ENCODE data around the gene MAST2. TPM values are rescaled to one million over a fixed set of nuclear protein-coding genes. Genes with fewer than 3 reads are reported as not detected.
"Not testable (repeated sequence)": the region's sequence is repeated elsewhere in the genome, so short reads cannot be mapped to it uniquely, and the experiment has no call there.

MAST2 gene
- total RNA-seq, 2 experiments from 2014 or later, result 25.4 to 27.8 TPM

GRCh38 chr1:45872173-45872801 lies 68.9 kb downstream of the MAST2 start:
- H3K36me3 Mint-ChIP-seq (ENCODE audit: low read depth), result not testable (repeated sequence)

GRCh38 chr1:45876000-45876617 lies 72.7 kb downstream of the MAST2 start:
- POLR2A ChIA-PET, result no interaction called here
- Mint-ChIP-seq H3K27ac (no peak overlapping the region), H3K9me3 (no peaks in the 10 kb centered on the region), H3K4me3 (no peak overlapping the region), H3K4me1 (peaks cover 2% of the 10 kb centered on the region), H3K27me3 (no peaks in the 10 kb centered on the region), H3K36me3 (ENCODE audit: low read depth) (no peaks in the 10 kb centered on the region)
- CTCF ChIA-PET, result no interaction called here
- no peak for DNase-seq

More at GRCh38 chr1:45872173-45872801, 68.9 kb downstream of the MAST2 start:
- H3K4me3 Mint-ChIP-seq, H3K27me3 Mint-ChIP-seq, H3K4me1 Mint-ChIP-seq, DNase-seq, CTCF ChIA-PET, POLR2A ChIA-PET, H3K9me3 Mint-ChIP-seq, H3K27ac Mint-ChIP-seq: not testable (repeated sequence)

- no peak overlapping the region for H3K27ac Mint-ChIP-seq
- no peaks in the 10 kb centered on the region for H3K9me3 Mint-ChIP-seq
- H3K4me1 Mint-ChIP-seq, result no peaks in the 10 kb centered on the region
- POLR2A ChIA-PET, result no interaction called here
- no peaks in the 10 kb centered on the region for H3K27me3 Mint-ChIP-seq
- H3K4me3 Mint-ChIP-seq, result no peak overlapping the region
- no peaks in the 10 kb centered on the region for H3K36me3 Mint-ChIP-seq (ENCODE audit: low read depth)
- no peak for DNase-seq
- CTCF ChIA-PET, result no interaction called here
Measured at GRCh38 chr1:45877264-45877663, 73.9 kb downstream of the MAST2 start.

GRCh38 chr1:45879885-45880598 lies 76.6 kb downstream of the MAST2 start:
- no peak for DNase-seq
- no peaks in the 10 kb centered on the region for H3K9me3 Mint-ChIP-seq
- ChIA-PET POLR2A (no interaction called here), CTCF (interaction anchor here (1.2 kb wide), 1 partner anchor 194 kb away, joined by 3 read pairs; the partner anchor contains the start of gene GPBP1L1)
- no peak overlapping the region for H3K4me3 Mint-ChIP-seq
- no peaks in the 10 kb centered on the region for H3K27me3 Mint-ChIP-seq
- no peak overlapping the region for H3K27ac Mint-ChIP-seq
- no peaks in the 10 kb centered on the region for H3K36me3 Mint-ChIP-seq (ENCODE audit: low read depth)
- no peaks in the 10 kb centered on the region for H3K4me1 Mint-ChIP-seq

GRCh38 chr1:45880930-45881329 lies 77.5 kb downstream of the MAST2 start:
- no peak overlapping the region for H3K27ac Mint-ChIP-seq
- CTCF ChIA-PET, result no interaction called here

GRCh38 chr1:45883658-45884057 lies 80.2 kb downstream of the MAST2 start:
- Mint-ChIP-seq H3K4me3 (no peak overlapping the region), H3K27me3 (no peaks in the 10 kb centered on the region), H3K9me3 (no peaks in the 10 kb centered on the region), H3K4me1 (peaks cover 2% of the 10 kb centered on the region), H3K36me3 (ENCODE audit: low read depth) (peaks cover 3% of the 10 kb centered on the region), H3K27ac (no peak overlapping the region)
- ChIA-PET CTCF (no interaction called here), POLR2A (no interaction called here)
- DNase-seq, result no peak

More at GRCh38 chr1:45880930-45881329, 77.5 kb downstream of the MAST2 start:
- H3K4me1 Mint-ChIP-seq, result no peaks in the 10 kb centered on the region
- no peak for DNase-seq
- POLR2A ChIA-PET, result no interaction called here
- no peaks in the 10 kb centered on the region for H3K36me3 Mint-ChIP-seq (ENCODE audit: low read depth)
- no peaks in the 10 kb centered on the region for H3K9me3 Mint-ChIP-seq
- no peaks in the 10 kb centered on the region for H3K27me3 Mint-ChIP-seq
- no peak overlapping the region for H3K4me3 Mint-ChIP-seq

GRCh38 chr1:45884700-45885099 lies 81.3 kb downstream of the MAST2 start:
- H3K27ac Mint-ChIP-seq, result no peak overlapping the region
- peaks cover 2% of the 10 kb centered on the region for H3K4me1 Mint-ChIP-seq
- ChIA-PET POLR2A (no interaction called here), CTCF (no interaction called here)
- peaks cover 5% of the 10 kb centered on the region for H3K36me3 Mint-ChIP-seq (ENCODE audit: low read depth)
- no peak overlapping the region for H3K4me3 Mint-ChIP-seq
- H3K9me3 Mint-ChIP-seq, result no peaks in the 10 kb centered on the region
- no peaks in the 10 kb centered on the region for H3K27me3 Mint-ChIP-seq
- no peak for DNase-seq

- Mint-ChIP-seq H3K9me3 (no peaks in the 10 kb centered on the region), H3K4me3 (no peak overlapping the region), H3K36me3 (ENCODE audit: low read depth) (peaks cover 12% of the 10 kb centered on the region), H3K27me3 (no peaks in the 10 kb centered on the region), H3K27ac (no peak overlapping the region), H3K4me1 (peaks cover 2% of the 10 kb centered on the region)
- no peak for DNase-seq
- ChIA-PET CTCF (interaction anchor here (0.8 kb wide), 1 partner anchor 177 kb away, joined by 4 read pairs; no protein-coding TSS in a partner anchor), POLR2A (no interaction called here)
Measured at GRCh38 chr1:45886229-45886628, 82.8 kb downstream of the MAST2 start.

- H3K27ac Mint-ChIP-seq, result no peak overlapping the region
- ChIA-PET CTCF (no interaction called here), POLR2A (no interaction called here)
- H3K4me3 Mint-ChIP-seq, result no peak overlapping the region
- DNase-seq, result no peak
- peaks cover 12% of the 10 kb centered on the region for H3K36me3 Mint-ChIP-seq (ENCODE audit: low read depth)
- no peaks in the 10 kb centered on the region for H3K9me3 Mint-ChIP-seq
- H3K4me1 Mint-ChIP-seq, result peaks cover 2% of the 10 kb centered on the region
- H3K27me3 Mint-ChIP-seq, result no peaks in the 10 kb centered on the region
Measured at GRCh38 chr1:45887156-45887842, 83.9 kb downstream of the MAST2 start.

- H3K27me3 Mint-ChIP-seq, result no peaks in the 10 kb centered on the region
- H3K9me3 Mint-ChIP-seq, result no peaks in the 10 kb centered on the region
- H3K4me3 Mint-ChIP-seq, result no peak overlapping the region
- ChIA-PET POLR2A (no interaction called here), CTCF (no interaction called here)
- peaks cover 12% of the 10 kb centered on the region for H3K36me3 Mint-ChIP-seq (ENCODE audit: low read depth)
- no peak for DNase-seq
- H3K27ac Mint-ChIP-seq, result no peak overlapping the region
- peaks cover 2% of the 10 kb centered on the region for H3K4me1 Mint-ChIP-seq
Measured at GRCh38 chr1:45890078-45890477, 86.7 kb downstream of the MAST2 start.

GRCh38 chr1:45891087-45891486 lies 87.7 kb downstream of the MAST2 start:
- Mint-ChIP-seq H3K4me3 (no peak overlapping the region), H3K27me3 (no peaks in the 10 kb centered on the region), H3K4me1 (peaks cover 2% of the 10 kb centered on the region), H3K36me3 (ENCODE audit: low read depth) (peaks cover 12% of the 10 kb centered on the region), H3K27ac (no peak overlapping the region), H3K9me3 (no peaks in the 10 kb centered on the region)
- ChIA-PET CTCF (interaction anchor here (0.7 kb wide), 1 partner anchor 245 kb away, joined by 3 read pairs; no protein-coding TSS in a partner anchor), POLR2A (no interaction called here)
- no peak for DNase-seq

- Mint-ChIP-seq H3K4me1 (peaks cover under 1% of the 10 kb centered on the region), H3K36me3 (ENCODE audit: low read depth) (peaks cover 12% of the 10 kb centered on the region), H3K27me3 (no peaks in the 10 kb centered on the region), H3K9me3 (no peaks in the 10 kb centered on the region), H3K4me3 (no peak overlapping the region), H3K27ac (no peak overlapping the region)
- no peak for DNase-seq
- ChIA-PET POLR2A (no interaction called here), CTCF (no interaction called here)
Measured at GRCh38 chr1:45892068-45892785, 88.8 kb downstream of the MAST2 start.

GRCh38 chr1:45894331-45894730 lies 90.9 kb downstream of the MAST2 start:
- Mint-ChIP-seq H3K4me1 (no peaks in the 10 kb centered on the region), H3K27ac (no peak overlapping the region), H3K36me3 (ENCODE audit: low read depth) (peaks cover 7% of the 10 kb centered on the region), H3K9me3 (no peaks in the 10 kb centered on the region), H3K27me3 (no peaks in the 10 kb centered on the region), H3K4me3 (no peak overlapping the region)
- no peak for DNase-seq
- ChIA-PET POLR2A (no interaction called here), CTCF (no interaction called here)
